Kidney (tissue), 14 donors: ENCODE measurements around the gene KRT10. TPM values are rescaled to one million over a fixed set of nuclear protein-coding genes. Genes with fewer than 3 reads are reported as not detected.

Source experiments
- DNase-seq, 5 donors: peaks; one replicate each; pipeline ENCODE4 v3.0.0-alpha.2; 2013 to 2020
- FAIRE-seq: peaks from 2 replicates; lab custom pipeline; 2012; peaks lifted over from hg19 to GRCh38; lab: Jason Lieb, UNC
- H3K27ac ChIP-seq, 2 donors: one replicate each; pipeline ENCODE4 v1.7.0; 2013; ENCODE audit warnings: low read depth in 2 of 2, low read length in 2 of 2, inconsistent platforms in 1 of 2
- H3K27me3 ChIP-seq: one replicate; pipeline ENCODE4 v1.7.1; 2013; ENCODE audit warnings: low read length, inconsistent platforms; ENCODE audit not compliant: control insufficient read depth, insufficient read depth
- H3K36me3 ChIP-seq, 3 donors: one replicate each; pipeline versions ENCODE4 v1.7.0 to v1.7.1; 2013; ENCODE audit warnings: low read length in 3 of 3, control low read depth in 1 of 3, inconsistent platforms in 1 of 3; ENCODE audit not compliant: insufficient read depth in 3 of 3, control insufficient read depth in 2 of 3
- H3K4me1 ChIP-seq, 3 donors: one replicate each; pipeline versions ENCODE4 v1.7.0 to v1.7.1; 2013; ENCODE audit warnings: low read length in 3 of 3, inconsistent platforms in 1 of 3, low read depth in 1 of 3; ENCODE audit not compliant: control insufficient read depth in 2 of 3, insufficient read depth in 2 of 3
- H3K4me3 ChIP-seq, 3 donors: one replicate each; pipeline versions ENCODE4 v1.7.0 to v1.8.1; 2013; ENCODE audit warnings: low read length in 3 of 3, control low read depth in 1 of 3, inconsistent platforms in 1 of 3
- H3K9ac ChIP-seq, 3 donors: one replicate each; pipeline versions ENCODE4 v1.7.0 to v1.7.1; 2013; ENCODE audit warnings: low read length in 3 of 3, control low read depth in 1 of 3, inconsistent platforms in 1 of 3
- H3K9me3 ChIP-seq, 3 donors: one replicate each; pipeline versions ENCODE4 v1.7.0 to v1.7.1; 2013; ENCODE audit warnings: low read length in 3 of 3, control low read depth in 1 of 3, inconsistent platforms in 1 of 3; ENCODE audit not compliant: control insufficient read depth in 2 of 3, insufficient read depth in 1 of 3
- CTCF ChIP-seq: IDR thresholded peaks from 3 replicates; pipeline ENCODE4 v1.5.1; 2012; ENCODE audit warnings: mild to moderate bottlenecking, moderate library complexity, borderline replicate concordance; ENCODE audit not compliant: insufficient read depth; ENCODE audit errors: extremely low read depth
- intact Hi-C: fragments of 100-400 bp; cut with DNase I; formaldehyde crosslinking; loops from one replicate; pipeline ENCODE4 v1.11.1; 2022
- polyA plus RNA-seq: library from polyadenylated mRNA; stranded (reverse); fragments of 350-450 nt; fragmentation: Illumina TruSeq; extraction: RNeasy Lipid Tissue Mini Kit (QIAGEN cat#74804); gene quantifications from one replicate; pipeline ENCODE4 v1.2.3, GENCODE V29; 2014; ENCODE audit warnings: low read depth, low replicate concordance; ENCODE audit not compliant: insufficient read depth
- total RNA-seq: library from RNA; stranded (reverse); fragmentation: NEBNext Ultra II Directional; extraction: Animal tissue kit (Norgen Biotek cat#: 25700); gene quantifications from one replicate; pipeline ENCODE4 v1.2.1, GENCODE V29; 2021
- donor health status: control.
- donor health status: control.
- donor health status: control.
- donor health status: control.
- donor health status: control.
- donor health status: DM: yes; HTN: yes; CAD: no.
- donor health status: Normal renal cell carcinoma (clear cell type).

KRT10 gene
- total and polyA plus RNA-seq, 2 donors from 2014 or later: 47.9 to 50.9 TPM

- FAIRE-seq (peak; percentile 29), DNase-seq (peak in 2 of 5 donors; percentile 57 to 70)
- Histone ChIP-seq H3K9ac (no peak overlapping the region), H3K4me1 (no peaks in the 10 kb centered on the region), H3K27me3 (no peaks in the 10 kb centered on the region), H3K4me3 (peak overlapping the region in 1 of 3 donors; percentile 4), H3K36me3 (no peaks in the 10 kb centered on the region), H3K9me3 (no peaks in the 10 kb centered on the region), H3K27ac (no peak overlapping the region)
- peak; percentile 67 for TF ChIP-seq CTCF
- intact Hi-C loops: no loop called here
Observed at GRCh38 chr17:40791787-40792436, 30.5 kb downstream of the KRT10 start.

GRCh38 chr17:40791111-40791510 is 31.3 kb downstream of the KRT10 start:
- no peak overlapping the region for H3K9ac ChIP-seq
- H3K27me3 ChIP-seq: no peaks in the 10 kb centered on the region
- no peak overlapping the region for H3K27ac ChIP-seq
- DNase-seq: no peak
- H3K9me3 ChIP-seq: no peaks in the 10 kb centered on the region
- intact Hi-C loops: no loop called here
- TF ChIP-seq CTCF: no peak
- H3K36me3 ChIP-seq: no peaks in the 10 kb centered on the region
- no peak overlapping the region for H3K4me3 ChIP-seq
- no peak for FAIRE-seq
- no peaks in the 10 kb centered on the region for H3K4me1 ChIP-seq

GRCh38 chr17:40782450-40782849 is 40.0 kb downstream of the KRT10 start, which contains the start of gene KRT27:
TSS of gene KRT27 (minus strand) at chr17:40782550. CDS start at chr17:40782493, 57 bp downstream.
- DNase-seq: no peak
- TF ChIP-seq CTCF: no peak
- H3K9ac ChIP-seq: no peak within 1 kb of the TSS
- H3K36me3 ChIP-seq: no peaks in the 10 kb centered on the region
- no peak for FAIRE-seq
- H3K4me1 ChIP-seq: no peaks in the 10 kb centered on the region
- H3K9me3 ChIP-seq: no peaks in the 10 kb centered on the region
- H3K4me3 ChIP-seq: no peak within 1 kb of the TSS
- intact Hi-C loops: loop anchor here (10.0 kb wide), 1 partner anchor 168 kb away; no protein-coding TSS in a partner anchor
- no peaks in the 10 kb centered on the region for H3K27me3 ChIP-seq
- no peak within 1 kb of the TSS for H3K27ac ChIP-seq
